ENCODE measurements around the gene CYLD.

The CYLD gene

GRCh38 chr16:50741781-50742575, at the start of gene CYLD:
Gene CYLD (plus strand): TSS chr16:50742086. CDS start chr16:50749699, 7,613 bp downstream.
- no peak for TF ChIP-seq CTCF (IDR thresholded peaks at IDR 0.05; ENCODE audit: low read depth, low read length)
- peak; percentile 99 for DNase-seq (ENCODE audit: extremely low read depth, low read depth)

GRCh38 chr16:50692644-50692998, 49.3 kb upstream of the CYLD start:
- TF ChIP-seq CTCF (IDR thresholded peaks at IDR 0.05; ENCODE audit: low read depth, low read length), result no peak
- no peak for DNase-seq (ENCODE audit: extremely low read depth, low read depth)

GRCh38 chr16:50692999-50693781, 48.7 kb upstream of the CYLD start, which contains the start of gene NOD2:
Gene NOD2 (plus strand): TSS chr16:50693606. CDS start chr16:50699496, 5,890 bp downstream.
- DNase-seq (ENCODE audit: extremely low read depth, low read depth), result no peak
- no peak for TF ChIP-seq CTCF (IDR thresholded peaks at IDR 0.05; ENCODE audit: low read depth, low read length)

- no peak for DNase-seq (ENCODE audit: extremely low read depth, low read depth)
- TF ChIP-seq CTCF (IDR thresholded peaks at IDR 0.05; ENCODE audit: low read depth, low read length), result no peak
Measured at GRCh38 chr16:50694206-50694605, 47.7 kb upstream of the CYLD start.

GRCh38 chr16:50695017-50696000, 46.6 kb upstream of the CYLD start:
- DNase-seq (ENCODE audit: extremely low read depth, low read depth), result no peak
- no peak for TF ChIP-seq CTCF (IDR thresholded peaks at IDR 0.05; ENCODE audit: low read depth, low read length)

- no peak for TF ChIP-seq CTCF (IDR thresholded peaks at IDR 0.05; ENCODE audit: low read depth, low read length)
Measured at GRCh38 chr16:50696126-50696525, 45.8 kb upstream of the CYLD start.

More at GRCh38 chr16:50696126-50696525, 45.8 kb upstream of the CYLD start:
- no peak for DNase-seq (ENCODE audit: extremely low read depth, low read depth)
